IPS-15b (cell line): ENCODE data around the gene GALNT15.

Experiments used
- H3K27me3 ChIP-seq: one replicate; pipeline ENCODE4 v1.6.1; 2013; ENCODE audit warnings: low read length; ENCODE audit not compliant: control insufficient read depth, insufficient read depth
- H3K36me3 ChIP-seq: one replicate; pipeline ENCODE4 v1.6.1; 2013; ENCODE audit warnings: low read length; ENCODE audit not compliant: control insufficient read depth, insufficient read depth
- H3K4me1 ChIP-seq: one replicate; pipeline ENCODE4 v1.6.1; 2013; ENCODE audit warnings: mild to moderate bottlenecking, low read length; ENCODE audit not compliant: control insufficient read depth, insufficient read depth
- H3K4me3 ChIP-seq: one replicate; pipeline ENCODE4 v1.5.1; 2013; ENCODE audit warnings: low read depth, low read length
- H3K9ac ChIP-seq: one replicate; pipeline ENCODE4 v1.6.1; 2013; ENCODE audit warnings: low read depth, mild to moderate bottlenecking, low read length
- H3K9me3 ChIP-seq: one replicate; pipeline ENCODE4 v1.6.1; 2013; ENCODE audit warnings: mild to moderate bottlenecking, low read length; ENCODE audit not compliant: control insufficient read depth, insufficient read depth

The GALNT15 gene

DNA sequence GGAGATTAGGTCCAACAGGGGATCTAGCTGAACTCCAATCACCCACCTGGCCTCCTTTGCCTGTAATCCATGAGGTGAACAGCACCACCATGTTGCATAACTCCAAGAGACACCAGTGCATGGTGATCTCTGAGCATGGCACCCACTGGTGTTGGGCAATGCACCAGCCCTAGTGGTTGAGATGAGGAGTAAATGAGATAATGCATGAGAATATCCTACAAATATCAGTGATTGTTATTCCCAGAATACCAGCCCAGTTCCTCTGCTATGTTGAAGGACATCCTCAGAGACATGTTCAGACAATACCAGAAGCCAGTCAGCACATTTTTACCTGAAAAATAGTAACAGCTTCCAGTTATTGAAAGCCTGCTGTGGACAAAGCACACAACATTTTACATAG lies 14.7 kb downstream of the GALNT15 start:
- Histone ChIP-seq H3K36me3 (no peaks in the 10 kb centered on the region), H3K27me3 (no peaks in the 10 kb centered on the region), H3K9ac (no peak overlapping the region), H3K4me3 (no peak overlapping the region), H3K9me3 (no peaks in the 10 kb centered on the region), H3K4me1 (no peaks in the 10 kb centered on the region)

DNA sequence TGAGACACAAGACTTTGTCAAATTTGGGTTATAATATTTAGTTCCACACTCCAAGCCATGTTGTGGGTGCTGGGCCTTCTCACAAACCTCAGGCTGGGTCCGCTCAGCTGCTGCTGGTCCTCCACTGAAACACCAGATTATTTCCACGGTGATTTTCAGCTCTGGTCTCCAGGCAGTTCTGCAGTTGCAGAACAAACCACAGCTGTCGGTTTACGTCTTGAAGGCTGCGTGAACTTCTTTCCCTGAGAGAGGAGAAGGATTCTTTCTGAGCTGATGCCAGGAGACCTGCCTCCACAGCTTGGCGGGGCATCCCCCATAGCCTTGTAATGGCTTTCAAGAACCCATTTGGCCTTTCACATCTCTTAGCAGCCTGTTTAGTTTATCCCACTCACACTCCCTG lies 16.2 kb downstream of the GALNT15 start:
- Histone ChIP-seq H3K4me1 (no peaks in the 10 kb centered on the region), H3K9me3 (no peaks in the 10 kb centered on the region), H3K27me3 (no peaks in the 10 kb centered on the region), H3K4me3 (no peak overlapping the region), H3K9ac (no peak overlapping the region), H3K36me3 (no peaks in the 10 kb centered on the region)

DNA sequence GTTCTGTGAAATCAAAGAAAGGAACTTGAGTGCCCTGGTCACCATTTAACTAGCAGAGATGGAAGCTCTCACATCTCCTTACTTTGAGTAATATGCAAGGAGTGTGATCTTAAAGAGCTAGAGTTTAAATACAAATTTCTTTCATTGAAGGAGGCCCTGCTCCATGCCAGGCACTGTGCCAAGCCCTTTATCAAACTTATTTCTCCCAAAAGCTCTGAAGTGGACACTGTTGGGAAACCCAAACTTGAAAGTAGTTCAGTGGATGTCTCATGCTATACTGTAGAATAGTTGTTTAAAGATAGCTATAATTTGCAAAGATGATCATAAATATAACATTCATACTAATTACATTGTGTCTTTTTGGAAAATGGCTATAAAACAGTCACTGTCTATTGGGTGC lies 17.1 kb downstream of the GALNT15 start:
- Histone ChIP-seq H3K9me3 (no peaks in the 10 kb centered on the region), H3K4me3 (no peak overlapping the region), H3K9ac (no peak overlapping the region), H3K36me3 (no peaks in the 10 kb centered on the region), H3K4me1 (no peaks in the 10 kb centered on the region), H3K27me3 (no peaks in the 10 kb centered on the region)

DNA sequence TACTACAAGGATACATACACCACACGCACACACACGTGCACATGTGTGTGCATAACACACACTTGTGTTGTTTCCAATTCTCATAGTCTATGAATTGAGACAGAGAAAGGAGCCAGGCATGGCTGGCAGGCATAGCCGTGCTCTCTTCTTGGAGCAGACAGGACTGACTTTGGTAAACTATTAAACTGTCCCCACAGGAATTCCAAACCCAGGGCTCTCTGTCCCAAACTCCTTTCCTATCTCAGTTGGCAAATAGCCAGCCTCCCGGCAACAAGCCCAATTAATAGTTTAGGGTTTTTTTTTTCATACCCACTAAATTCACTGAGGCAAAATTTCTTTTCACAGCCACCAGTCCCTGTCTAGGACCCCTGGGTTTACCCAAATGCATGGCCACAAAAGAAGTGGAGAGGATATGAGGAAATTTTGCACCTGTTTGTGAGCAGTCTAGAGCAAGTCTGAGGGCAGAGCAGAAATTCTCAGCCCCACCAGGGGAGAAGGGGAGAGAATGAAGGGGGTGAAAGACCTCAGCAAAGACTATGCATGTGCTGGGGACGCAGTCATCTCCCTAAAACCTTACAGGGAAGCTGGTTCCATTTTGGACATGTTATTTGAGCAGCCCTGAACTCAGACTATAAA lies 17.8 kb downstream of the GALNT15 start:
- Histone ChIP-seq H3K4me1 (no peaks in the 10 kb centered on the region), H3K9me3 (no peaks in the 10 kb centered on the region), H3K36me3 (no peaks in the 10 kb centered on the region), H3K9ac (no peak overlapping the region), H3K27me3 (no peaks in the 10 kb centered on the region), H3K4me3 (no peak overlapping the region)

DNA sequence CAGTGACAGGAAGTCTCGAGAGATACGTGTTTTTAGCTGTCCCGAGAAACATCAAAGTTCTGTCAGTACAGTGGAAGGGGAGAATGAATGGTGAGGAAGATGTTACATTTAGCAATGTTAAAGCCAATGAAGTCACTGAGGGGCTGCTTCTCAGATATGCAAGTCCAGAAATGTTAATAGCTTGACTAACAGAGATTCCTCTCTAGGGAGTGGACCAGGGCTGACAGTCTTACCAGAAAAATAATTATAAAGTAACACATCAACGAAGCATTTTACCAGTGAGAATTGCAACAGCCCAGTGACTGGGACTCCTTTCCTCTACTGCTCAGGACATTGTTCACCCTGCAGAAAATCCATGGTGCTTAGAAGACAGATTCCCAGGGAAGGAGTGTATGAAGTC lies 23.9 kb downstream of the GALNT15 start:
- H3K27me3 ChIP-seq: no peaks in the 10 kb centered on the region

DNA sequence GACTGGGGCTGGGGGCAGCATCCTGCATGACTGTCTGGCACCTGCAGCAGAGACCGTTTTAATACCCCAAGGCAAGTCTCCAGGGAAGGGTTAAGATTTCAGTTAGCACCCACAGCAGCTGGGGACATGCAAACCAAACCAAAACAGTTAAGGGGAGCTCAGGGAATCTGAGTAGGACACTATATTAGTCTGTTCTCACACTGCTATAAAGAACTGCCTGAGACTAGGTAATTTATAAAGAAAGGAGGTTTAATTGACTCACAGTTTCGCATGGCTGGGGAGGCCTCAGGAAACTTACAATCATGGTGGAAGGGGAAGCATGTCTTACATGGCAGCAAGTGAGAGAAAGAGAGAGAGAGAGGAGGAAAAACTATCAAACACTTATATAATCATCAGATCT lies 25.3 kb downstream of the GALNT15 start:
- no peaks in the 10 kb centered on the region for H3K27me3 ChIP-seq
- no peak overlapping the region for H3K4me3 ChIP-seq
- H3K9ac ChIP-seq: no peak overlapping the region
- no peaks in the 10 kb centered on the region for H3K36me3 ChIP-seq
- no peaks in the 10 kb centered on the region for H3K9me3 ChIP-seq
- H3K4me1 ChIP-seq: no peaks in the 10 kb centered on the region

More for the DNA sequence above, 23.9 kb downstream of the GALNT15 start:
- Histone ChIP-seq H3K4me1 (no peaks in the 10 kb centered on the region), H3K4me3 (no peak overlapping the region), H3K9ac (no peak overlapping the region), H3K36me3 (no peaks in the 10 kb centered on the region), H3K9me3 (no peaks in the 10 kb centered on the region)

DNA sequence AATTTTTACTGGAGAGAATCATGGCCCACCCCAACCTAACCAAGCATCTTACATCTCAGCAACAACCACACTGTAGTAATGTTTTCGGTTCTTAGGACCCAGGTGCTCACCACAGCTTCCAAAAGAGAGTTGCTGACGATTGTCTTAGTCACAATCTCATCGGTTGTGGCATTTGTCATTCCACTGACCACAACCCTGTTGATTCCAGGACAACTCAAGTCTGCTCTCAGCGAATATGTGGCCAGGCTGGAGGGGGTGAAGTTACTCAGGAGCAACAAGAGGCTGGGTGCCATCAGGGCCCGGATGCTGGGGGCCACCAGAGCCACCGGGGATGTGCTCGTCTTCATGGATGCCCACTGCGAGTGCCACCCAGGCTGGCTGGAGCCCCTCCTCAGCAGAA lies 25.9 kb downstream of the GALNT15 start:
- Histone ChIP-seq H3K36me3 (no peaks in the 10 kb centered on the region), H3K27me3 (no peaks in the 10 kb centered on the region), H3K4me1 (no peaks in the 10 kb centered on the region), H3K9ac (no peak overlapping the region), H3K4me3 (no peak overlapping the region), H3K9me3 (no peaks in the 10 kb centered on the region)

DNA sequence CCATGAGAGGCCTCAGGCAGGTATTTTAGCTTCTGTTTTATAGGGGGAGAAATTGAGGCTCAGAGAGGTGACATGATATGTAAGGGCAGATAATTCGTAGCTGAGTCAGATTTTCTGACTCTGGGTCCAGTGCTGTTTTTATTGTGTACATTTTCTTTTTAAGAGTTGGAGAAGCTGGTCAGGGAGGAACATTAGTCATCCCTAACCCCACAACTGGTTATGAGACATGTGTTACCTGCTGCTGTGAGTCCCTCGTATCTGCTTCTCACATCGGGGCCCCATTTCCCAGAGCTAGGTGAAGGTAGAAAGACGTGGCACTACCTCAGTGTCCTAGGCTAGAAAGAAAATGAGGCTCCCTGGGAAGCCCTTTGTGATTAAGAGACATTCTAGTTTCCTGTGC lies 28.6 kb downstream of the GALNT15 start:
- Histone ChIP-seq H3K4me1 (no peaks in the 10 kb centered on the region), H3K9ac (no peak overlapping the region), H3K27me3 (no peaks in the 10 kb centered on the region), H3K36me3 (no peaks in the 10 kb centered on the region), H3K9me3 (no peaks in the 10 kb centered on the region), H3K4me3 (no peak overlapping the region)

DNA sequence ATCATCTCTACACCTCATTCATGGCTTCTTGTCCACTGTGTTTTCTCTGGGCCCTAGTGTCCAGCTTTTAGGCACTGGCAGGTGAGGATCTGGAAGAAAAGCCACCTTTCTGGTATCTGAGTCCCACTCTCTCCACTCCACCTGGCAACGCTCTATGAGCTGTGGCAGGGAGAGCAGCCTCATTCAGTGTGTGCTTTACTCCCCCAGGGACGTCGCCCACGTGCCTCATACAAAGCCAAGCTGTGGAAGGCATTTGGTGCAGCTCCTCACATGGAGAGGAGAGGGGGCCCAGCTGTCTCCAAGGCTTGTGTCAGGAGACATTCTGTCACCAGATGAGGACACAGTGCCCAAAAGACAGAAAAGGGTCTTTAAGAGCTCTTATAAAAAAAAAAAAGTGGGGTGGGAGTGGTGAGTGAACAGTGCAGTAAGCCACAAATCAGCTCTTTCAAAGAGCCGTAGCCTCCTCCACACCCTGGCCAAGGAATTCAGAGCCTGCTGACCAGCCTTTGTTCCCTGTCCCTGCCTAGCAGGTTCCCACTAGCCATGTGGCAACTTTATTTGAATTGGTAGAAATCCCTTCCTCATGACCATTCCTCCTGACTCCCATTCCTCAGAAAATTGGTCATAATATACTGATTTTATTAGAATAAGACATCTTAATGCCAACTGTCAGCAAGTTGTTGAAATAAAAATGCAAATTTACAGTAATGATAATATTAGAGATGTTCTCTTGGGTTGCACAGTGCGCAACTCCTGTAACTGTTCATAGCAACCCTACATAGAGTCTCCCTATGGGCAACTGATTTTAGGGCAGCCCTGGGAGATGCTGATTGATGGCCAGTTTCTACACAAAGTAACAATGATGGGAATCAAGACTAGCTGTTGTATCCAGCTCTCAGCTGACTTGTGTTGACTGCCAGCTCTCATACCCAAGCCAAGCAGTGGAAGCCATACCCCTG lies 29.5 kb downstream of the GALNT15 start:
- Histone ChIP-seq H3K4me1 (no peaks in the 10 kb centered on the region), H3K4me3 (no peak overlapping the region), H3K36me3 (no peaks in the 10 kb centered on the region), H3K27me3 (no peaks in the 10 kb centered on the region), H3K9me3 (no peaks in the 10 kb centered on the region), H3K9ac (no peak overlapping the region)

DNA sequence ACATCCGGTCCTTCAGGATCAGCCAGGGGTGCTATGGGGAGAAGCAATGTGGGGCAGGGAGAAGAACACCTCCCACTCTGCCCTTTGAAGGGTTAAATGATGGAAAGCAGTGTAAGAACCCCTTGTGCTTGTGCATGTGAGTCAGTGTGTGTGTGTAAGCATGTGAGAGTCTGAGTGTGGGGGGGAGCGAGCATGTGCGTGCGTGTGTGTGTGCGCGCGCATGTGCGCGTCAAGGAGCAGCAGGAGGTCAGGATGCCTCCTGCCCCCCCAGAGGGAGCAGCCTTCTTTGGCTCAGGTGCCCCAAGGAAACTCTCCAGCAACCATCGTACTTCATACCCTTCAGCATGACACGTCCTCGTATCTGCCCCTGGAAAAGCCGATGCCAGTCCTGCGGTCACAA lies 30.3 kb downstream of the GALNT15 start:
- H3K4me3 ChIP-seq: no peak overlapping the region
- H3K9me3 ChIP-seq: no peaks in the 10 kb centered on the region
- no peaks in the 10 kb centered on the region for H3K27me3 ChIP-seq
- no peak overlapping the region for H3K9ac ChIP-seq
- no peaks in the 10 kb centered on the region for H3K36me3 ChIP-seq
- no peaks in the 10 kb centered on the region for H3K4me1 ChIP-seq

DNA sequence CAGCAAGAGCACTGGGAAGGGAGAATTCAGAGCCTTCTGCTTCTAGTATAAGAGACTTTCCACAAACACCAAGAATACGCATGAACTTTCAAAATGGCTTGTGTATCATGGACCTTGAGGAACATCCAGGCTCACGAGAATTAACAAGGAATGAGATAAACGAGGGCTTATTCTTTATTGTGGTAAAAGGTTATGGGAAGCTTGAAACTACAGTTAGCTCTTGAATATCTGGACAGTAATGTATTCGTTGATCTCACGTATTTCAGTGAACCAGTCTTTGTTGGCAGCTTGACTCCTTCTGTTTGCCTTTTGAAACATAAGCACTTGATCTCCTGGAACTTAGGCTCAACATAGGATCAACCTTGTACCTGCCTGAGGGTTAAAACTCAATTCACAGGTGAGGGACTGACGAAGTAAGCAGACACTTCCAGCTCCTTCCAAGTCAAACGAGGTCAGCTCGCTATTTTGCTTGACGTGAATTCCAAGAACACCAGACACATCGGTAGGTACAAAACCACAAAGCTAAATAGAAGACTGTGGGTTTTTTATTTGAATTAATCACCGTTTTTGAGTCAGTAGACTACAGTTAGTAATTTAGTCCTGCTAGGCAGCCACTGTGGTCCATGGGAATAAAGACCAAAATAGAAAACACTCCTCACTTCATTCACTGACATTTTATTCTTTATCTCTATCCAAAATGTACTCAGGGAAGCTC lies 30.8 kb downstream of the GALNT15 start:
- Histone ChIP-seq H3K4me3 (no peak overlapping the region), H3K9ac (no peak overlapping the region), H3K4me1 (no peaks in the 10 kb centered on the region), H3K27me3 (no peaks in the 10 kb centered on the region), H3K9me3 (no peaks in the 10 kb centered on the region), H3K36me3 (no peaks in the 10 kb centered on the region)
